ENCODE data around the gene PARPBP. TPM values are rescaled to one million over a fixed set of nuclear protein-coding genes. Genes with fewer than 3 reads are reported as not detected.

PARPBP gene, protein sequence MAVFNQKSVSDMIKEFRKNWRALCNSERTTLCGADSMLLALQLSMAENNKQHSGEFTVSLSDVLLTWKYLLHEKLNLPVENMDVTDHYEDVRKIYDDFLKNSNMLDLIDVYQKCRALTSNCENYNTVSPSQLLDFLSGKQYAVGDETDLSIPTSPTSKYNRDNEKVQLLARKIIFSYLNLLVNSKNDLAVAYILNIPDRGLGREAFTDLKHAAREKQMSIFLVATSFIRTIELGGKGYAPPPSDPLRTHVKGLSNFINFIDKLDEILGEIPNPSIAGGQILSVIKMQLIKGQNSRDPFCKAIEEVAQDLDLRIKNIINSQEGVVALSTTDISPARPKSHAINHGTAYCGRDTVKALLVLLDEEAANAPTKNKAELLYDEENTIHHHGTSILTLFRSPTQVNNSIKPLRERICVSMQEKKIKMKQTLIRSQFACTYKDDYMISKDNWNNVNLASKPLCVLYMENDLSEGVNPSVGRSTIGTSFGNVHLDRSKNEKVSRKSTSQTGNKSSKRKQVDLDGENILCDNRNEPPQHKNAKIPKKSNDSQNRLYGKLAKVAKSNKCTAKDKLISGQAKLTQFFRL
- 4.4 and 5.6 TPM in 2 replicates for total RNA-seq

DNA sequence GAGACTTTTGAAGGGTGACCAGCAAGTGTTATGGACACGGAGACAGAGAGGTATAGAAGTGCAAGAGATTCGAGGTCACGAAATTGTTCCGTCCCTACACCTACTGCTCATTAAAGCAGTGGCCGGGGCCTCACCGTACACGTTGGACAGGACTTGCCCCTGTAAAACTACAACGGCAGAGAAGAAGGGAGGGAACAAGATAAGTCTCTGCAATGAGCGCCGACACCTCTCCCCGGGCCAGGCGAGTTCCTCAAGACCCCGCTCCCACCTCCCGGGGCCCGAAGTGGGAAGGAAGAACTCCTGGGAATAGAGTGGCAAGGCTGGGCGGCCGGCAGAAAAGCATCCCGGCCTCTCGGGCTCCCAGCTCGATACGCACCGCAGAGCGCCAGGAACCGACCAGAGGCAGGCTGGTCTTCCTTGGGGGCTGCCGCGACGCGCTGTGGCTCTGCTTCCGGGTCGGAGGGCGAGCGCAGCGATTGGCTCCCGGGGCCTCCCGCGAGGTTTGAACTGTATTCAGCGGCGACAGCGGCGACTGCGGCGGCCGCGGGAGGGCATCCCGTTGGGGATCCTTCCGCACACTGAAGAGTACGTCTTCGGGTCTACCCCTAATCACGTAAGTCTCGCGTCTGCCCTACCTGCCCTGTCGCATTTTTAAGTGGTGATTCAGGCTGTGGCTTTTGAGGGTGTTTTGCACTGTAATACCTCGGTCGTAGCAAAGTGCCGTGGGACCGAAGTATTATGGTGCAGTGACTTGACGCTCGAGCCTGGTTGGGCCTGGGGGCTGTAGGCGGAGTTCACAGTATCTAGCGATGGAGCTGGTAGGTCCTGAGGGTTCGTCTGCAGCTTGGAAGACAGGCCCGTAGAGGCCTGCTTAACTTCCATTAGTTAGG is at the start of gene PARPBP, which contains the start of gene NUP37:
PARPBP (plus strand) TSS at position 510 of the 890 bp plus-strand sequence. CDS start 3,706 bp downstream, outside the sequence.
NUP37 (minus strand) TSS at position 441 of the 890 bp plus-strand sequence. CDS start 1,596 bp downstream, outside the sequence.

DNA sequence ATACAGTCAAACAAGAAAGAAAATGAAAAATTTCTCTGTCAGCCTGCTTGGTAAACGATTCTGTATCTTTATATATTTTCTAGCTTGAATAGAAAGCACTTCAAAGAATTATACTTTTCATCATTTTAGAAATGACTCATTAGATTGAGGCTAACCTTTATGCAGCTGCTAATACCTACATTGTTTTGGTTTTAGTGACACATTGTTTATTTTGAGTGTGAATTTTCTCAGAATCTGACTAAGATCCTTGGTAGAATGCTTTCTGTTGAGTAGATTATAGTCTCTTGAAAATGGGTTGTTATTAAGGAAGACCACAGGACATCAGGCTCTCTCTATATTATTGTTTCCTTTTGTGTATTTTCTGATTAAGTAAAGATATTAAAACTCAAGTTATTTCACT is 77.8 kb downstream of the PARPBP start, which contains the start of gene PMCH:
PMCH (minus strand) TSS at position 45 of the 400 bp plus-strand sequence. CDS start 63 bp downstream, outside the sequence.

Other genes starting within 250 kb of the PARPBP start
- gene DRAM1, start 242.6 kb upstream of the PARPBP start, total RNA-seq, result 25.0 and 41.1 TPM in 2 replicates
- gene WASHC3, start 58.2 kb upstream of the PARPBP start, total RNA-seq, result 44.4 and 50.8 TPM in 2 replicates
- 16.0 and 24.1 TPM in 2 replicates for gene NUP37, start 69 bp upstream of the PARPBP start, total RNA-seq
- 0.09 TPM in 1 of 2 replicates, not detected in the other for gene PMCH, start 77.7 kb downstream of the PARPBP start, total RNA-seq